HEK293T (cell line): Measurements from ENCODE around the gene PLA2G4A.

ENCODE experiments used
- CTCF ChIA-PET: fragments of 350-600 bp; formaldehyde crosslinking; extraction: SDS; loops from one replicate; lab custom pipeline; 2021; ENCODE audit warnings: antibody characterized with exemption, inconsistent platforms; lab: Yijun Ruan, JAX
- POLR2A ChIA-PET: fragments of 350-600 bp; formaldehyde crosslinking; extraction: SDS; loops from one replicate; lab custom pipeline; 2020; ENCODE audit warnings: antibody characterized with exemption, inconsistent platforms; lab: Yijun Ruan, JAX
- DNase-seq: peaks from one replicate; pipeline ENCODE4 v3.0.0; 2012; ENCODE audit warnings: mixed read lengths; ENCODE audit errors: extremely low spot score
- ARNT ChIP-seq: fragments of 450-650 bp; IDR thresholded peaks from 2 replicates; pipeline ENCODE4 v1.6.1; 2017; ENCODE audit warnings: mild to moderate bottlenecking
- BHLHE40 ChIP-seq: fragments of 450-650 bp; IDR thresholded peaks from 2 replicates; pipeline ENCODE4 v1.6.1; 2016; ENCODE audit warnings: mild to moderate bottlenecking, moderate library complexity, borderline replicate concordance
- CTBP1 ChIP-seq: fragments of 450-650 bp; IDR thresholded peaks from 2 replicates; pipeline ENCODE4 v1.6.1; 2016; ENCODE audit warnings: borderline replicate concordance
- ELF4 ChIP-seq: fragments of 450-650 bp; IDR thresholded peaks from 2 replicates; pipeline ENCODE4 v1.6.1; 2017; ENCODE audit warnings: antibody characterized with exemption
- FOXA1 ChIP-seq: fragments of 450-650 bp; IDR thresholded peaks from 2 replicates; pipeline ENCODE4 v1.6.1; 2016; ENCODE audit warnings: mild to moderate bottlenecking
- FOXK2 ChIP-seq: fragments of 450-650 bp; IDR thresholded peaks from 2 replicates; pipeline ENCODE4 v1.6.1; 2016; ENCODE audit warnings: mild to moderate bottlenecking
- FOXM1 ChIP-seq: fragments of 450-650 bp; IDR thresholded peaks from 2 replicates; pipeline ENCODE4 v1.6.1; 2017; ENCODE audit warnings: mild to moderate bottlenecking, borderline replicate concordance
- HDGF ChIP-seq: fragments of 450-650 bp; IDR thresholded peaks from 2 replicates; pipeline ENCODE4 v1.6.1; 2017; ENCODE audit warnings: antibody characterized with exemption, borderline replicate concordance
- L3MBTL2 ChIP-seq: fragments of 450-650 bp; conservative IDR thresholded peaks from 2 replicates; pipeline ENCODE4 v1.6.1; 2016; ENCODE audit warnings: mild to moderate bottlenecking
- LEF1 ChIP-seq: fragments of 450-650 bp; IDR thresholded peaks from 2 replicates; pipeline ENCODE4 v1.6.1; 2017; ENCODE audit warnings: mild to moderate bottlenecking, borderline replicate concordance
- NFRKB ChIP-seq: fragments of 450-650 bp; IDR thresholded peaks from 2 replicates; pipeline ENCODE4 v1.6.1; 2016; ENCODE audit warnings: mild to moderate bottlenecking, moderate library complexity
- SP1 ChIP-seq: fragments of 450-650 bp; IDR thresholded peaks from 2 replicates; pipeline ENCODE4 v1.6.1; 2017
- SUZ12 ChIP-seq: fragments of 450-650 bp; IDR thresholded peaks from 2 replicates; pipeline ENCODE4 v1.6.1; 2016; ENCODE audit warnings: mild to moderate bottlenecking
- TARDBP ChIP-seq: fragments of 450-650 bp; IDR thresholded peaks from 2 replicates; pipeline ENCODE4 v1.6.1; 2016
- ZNF384 ChIP-seq: fragments of 450-650 bp; IDR thresholded peaks from 2 replicates; pipeline ENCODE4 v1.6.1; 2016
- TF ChIP-seq, protein P1 (sequence below): fragments of 450-650 bp; IDR thresholded peaks from 2 replicates; pipeline ENCODE4 v1.6.1; 2016

The PLA2G4A gene

DNA sequence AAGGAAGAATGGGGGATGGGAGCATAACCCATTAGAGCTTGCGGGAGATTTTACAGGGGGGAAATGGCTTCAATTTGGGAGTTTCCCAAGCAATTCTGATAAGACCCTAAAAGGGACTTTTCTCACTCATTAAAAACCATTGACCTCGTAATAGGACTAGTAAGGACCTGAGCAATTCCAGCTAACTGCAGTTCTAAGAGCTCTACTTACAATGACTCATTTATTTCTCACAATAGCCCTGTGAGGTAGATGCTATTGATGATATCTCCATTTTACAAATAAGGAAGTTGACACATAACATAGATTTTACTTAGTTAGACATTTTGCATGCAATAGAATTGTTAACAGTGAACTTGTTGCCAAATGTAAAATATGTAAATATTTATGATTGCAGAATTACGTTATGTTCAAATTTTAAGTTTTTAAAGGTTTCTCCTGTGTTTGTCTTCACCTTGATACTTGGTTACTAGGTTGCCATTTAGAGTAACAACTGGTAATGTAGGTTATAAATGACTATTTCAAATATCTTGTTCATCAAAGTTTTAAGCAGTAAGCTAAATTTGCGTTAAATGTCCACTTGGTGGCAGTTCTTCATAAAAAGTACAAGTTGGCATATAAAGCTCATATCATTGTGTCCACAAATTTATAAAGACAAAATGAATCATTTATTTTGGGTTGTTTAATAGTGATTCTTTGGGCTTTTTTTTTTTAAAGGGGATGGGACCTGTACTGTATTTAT, 182.0 kb downstream of the PLA2G4A start:
- no peak for DNase-seq
- ChIA-PET CTCF (no interaction called here), POLR2A (no interaction called here)
- TF ChIP-seq, protein P1, sequence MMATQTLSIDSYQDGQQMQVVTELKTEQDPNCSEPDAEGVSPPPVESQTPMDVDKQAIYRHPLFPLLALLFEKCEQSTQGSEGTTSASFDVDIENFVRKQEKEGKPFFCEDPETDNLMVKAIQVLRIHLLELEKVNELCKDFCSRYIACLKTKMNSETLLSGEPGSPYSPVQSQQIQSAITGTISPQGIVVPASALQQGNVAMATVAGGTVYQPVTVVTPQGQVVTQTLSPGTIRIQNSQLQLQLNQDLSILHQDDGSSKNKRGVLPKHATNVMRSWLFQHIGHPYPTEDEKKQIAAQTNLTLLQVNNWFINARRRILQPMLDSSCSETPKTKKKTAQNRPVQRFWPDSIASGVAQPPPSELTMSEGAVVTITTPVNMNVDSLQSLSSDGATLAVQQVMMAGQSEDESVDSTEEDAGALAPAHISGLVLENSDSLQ, result no peak
- TF ChIP-seq FOXA1 (no peak), HDGF (no peak), ARNT (no peak), SUZ12 (no peak)

DNA sequence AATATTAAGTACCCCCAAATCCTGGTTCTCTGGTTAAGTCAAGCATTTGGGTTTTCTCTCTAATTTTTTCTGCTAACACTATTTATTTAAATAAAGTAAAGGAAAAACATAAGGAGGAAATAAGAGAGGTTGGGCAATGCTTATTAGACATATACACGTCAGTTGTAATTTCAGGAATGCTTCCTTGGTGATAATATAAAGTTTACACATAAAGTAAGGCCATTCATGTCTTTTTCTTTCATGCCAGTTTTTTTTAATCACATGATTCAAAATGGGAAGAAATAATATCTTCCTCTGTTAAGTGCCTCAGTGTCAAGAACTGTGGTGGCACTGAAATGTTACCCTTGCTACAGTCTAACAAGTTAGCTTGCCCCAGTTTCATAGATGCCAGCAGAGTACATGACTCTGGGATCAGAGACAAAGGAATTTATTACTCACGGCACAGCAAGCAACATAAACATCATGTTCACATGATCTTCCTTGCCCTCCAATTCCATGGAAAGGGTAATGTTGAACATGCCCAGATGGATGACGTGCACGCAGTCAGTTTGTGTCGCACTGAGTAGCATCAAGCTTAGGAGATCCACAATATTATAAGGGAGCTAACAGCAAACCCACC, 184.9 kb downstream of the PLA2G4A start:
- TF ChIP-seq HDGF (no peak), FOXM1 (no peak), FOXA1 (no peak), ZNF384 (no peak)
- CTCF ChIA-PET, result no interaction called here
- no peak for DNase-seq
- POLR2A ChIA-PET, result no interaction called here

DNA sequence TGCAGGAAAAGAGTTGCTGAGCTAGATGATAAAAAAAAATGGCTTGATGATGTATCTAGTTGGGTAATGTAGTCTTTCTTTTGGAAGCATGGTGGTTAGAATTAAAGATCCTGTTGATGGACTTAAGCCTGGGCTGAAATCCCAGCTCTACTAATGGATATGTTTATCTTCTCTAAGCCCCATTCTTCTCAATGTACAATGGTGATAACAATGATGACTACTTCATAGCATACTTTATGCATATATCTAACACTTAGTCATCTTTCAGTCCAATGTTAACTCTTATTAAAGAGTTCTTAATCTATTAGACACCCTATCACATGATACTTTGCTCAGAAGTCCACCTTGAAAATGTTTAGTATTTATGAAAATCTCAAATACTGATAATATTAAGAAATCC, 189.5 kb downstream of the PLA2G4A start:
- no peak for TF ChIP-seq CTBP1
- TF ChIP-seq TARDBP, result no peak
- TF ChIP-seq ARNT, result no peak
- TF ChIP-seq LEF1, result no peak
- no peak for TF ChIP-seq FOXA1
- no peak for TF ChIP-seq SP1
- TF ChIP-seq HDGF, result no peak
- TF ChIP-seq L3MBTL2, result no peak
- TF ChIP-seq, protein P1, result no peak
- no peak for TF ChIP-seq FOXK2
- ChIA-PET POLR2A (no interaction called here), CTCF (interaction anchor here (0.5 kb wide), 1 partner anchor 1027 kb away, joined by 3 read pairs; no protein-coding TSS in a partner anchor)
- DNase-seq, result no peak

DNA sequence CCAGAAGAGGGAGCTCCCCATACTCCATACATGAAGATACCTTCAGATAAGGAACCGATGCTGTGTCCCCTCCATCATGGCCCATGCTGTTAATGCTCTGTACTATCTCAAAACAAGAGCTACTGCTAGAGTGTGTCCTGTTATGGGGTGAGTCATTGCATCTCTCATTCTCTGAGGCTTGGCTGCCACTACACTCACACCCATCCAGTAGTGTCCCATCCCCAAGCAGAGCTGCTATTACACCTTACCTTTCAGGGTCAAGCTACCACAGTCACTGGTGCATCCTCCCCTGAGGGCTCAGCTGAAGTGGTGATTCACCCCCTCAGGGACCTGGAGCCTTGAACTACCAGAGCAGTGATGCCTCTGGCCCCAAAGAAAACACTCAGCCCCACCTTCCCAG, 198.5 kb downstream of the PLA2G4A start:
- TF ChIP-seq ARNT, result no peak
- TF ChIP-seq HDGF, result no peak
- no peak for TF ChIP-seq TARDBP
- TF ChIP-seq FOXM1, result no peak
- TF ChIP-seq SP1, result no peak
- no peak for TF ChIP-seq FOXK2
- TF ChIP-seq, protein P1, result no peak
- TF ChIP-seq FOXA1, result no peak
- TF ChIP-seq BHLHE40, result no peak
- no peak for TF ChIP-seq L3MBTL2
- no peak for TF ChIP-seq ELF4
- no peak for TF ChIP-seq NFRKB
- TF ChIP-seq ZNF384, result no peak
- TF ChIP-seq SUZ12, result no peak
- no peak for TF ChIP-seq CTBP1
- POLR2A ChIA-PET, result no interaction called here
- CTCF ChIA-PET, result interaction anchor here (0.9 kb wide), 1 partner anchor 652 kb away, joined by 3 read pairs; the partner anchor contains the start of gene TPR
- no peak for DNase-seq

DNA sequence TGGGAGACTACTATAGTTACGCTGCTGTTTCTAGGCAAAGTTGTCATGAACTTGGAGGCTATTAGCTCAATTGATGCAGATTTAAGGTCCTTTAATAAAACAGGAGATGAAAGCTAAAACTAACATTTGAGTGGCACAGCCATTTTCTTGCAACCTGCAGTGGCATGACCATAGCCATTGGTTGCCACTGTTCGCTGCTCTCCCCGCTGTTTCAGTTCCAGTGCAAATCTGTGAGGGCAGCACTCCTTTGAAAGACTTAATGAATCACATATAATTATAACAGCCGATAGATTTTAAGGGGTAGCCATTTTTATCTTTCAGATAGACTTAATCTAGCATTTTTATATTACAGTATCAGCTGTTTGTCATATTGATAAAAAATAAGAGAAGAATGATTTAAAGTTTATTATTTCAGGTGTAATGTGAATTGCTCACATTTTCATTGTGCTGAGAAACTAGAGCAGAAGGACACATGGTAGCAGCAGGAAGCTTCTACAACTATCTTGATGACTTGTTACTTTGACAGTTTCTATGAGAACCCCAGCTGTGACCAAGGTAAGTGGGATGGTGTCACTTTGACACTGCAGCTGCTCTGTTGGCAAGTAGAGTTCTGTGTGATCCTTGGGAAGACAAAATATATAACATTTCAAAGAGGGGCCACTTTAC, 203.7 kb downstream of the PLA2G4A start:
- TF ChIP-seq SP1, result no peak
- no peak for TF ChIP-seq CTBP1
- TF ChIP-seq, protein P1, result no peak
- no peak for TF ChIP-seq FOXK2
- DNase-seq, result no peak
- ChIA-PET CTCF (no interaction called here), POLR2A (no interaction called here)

DNA sequence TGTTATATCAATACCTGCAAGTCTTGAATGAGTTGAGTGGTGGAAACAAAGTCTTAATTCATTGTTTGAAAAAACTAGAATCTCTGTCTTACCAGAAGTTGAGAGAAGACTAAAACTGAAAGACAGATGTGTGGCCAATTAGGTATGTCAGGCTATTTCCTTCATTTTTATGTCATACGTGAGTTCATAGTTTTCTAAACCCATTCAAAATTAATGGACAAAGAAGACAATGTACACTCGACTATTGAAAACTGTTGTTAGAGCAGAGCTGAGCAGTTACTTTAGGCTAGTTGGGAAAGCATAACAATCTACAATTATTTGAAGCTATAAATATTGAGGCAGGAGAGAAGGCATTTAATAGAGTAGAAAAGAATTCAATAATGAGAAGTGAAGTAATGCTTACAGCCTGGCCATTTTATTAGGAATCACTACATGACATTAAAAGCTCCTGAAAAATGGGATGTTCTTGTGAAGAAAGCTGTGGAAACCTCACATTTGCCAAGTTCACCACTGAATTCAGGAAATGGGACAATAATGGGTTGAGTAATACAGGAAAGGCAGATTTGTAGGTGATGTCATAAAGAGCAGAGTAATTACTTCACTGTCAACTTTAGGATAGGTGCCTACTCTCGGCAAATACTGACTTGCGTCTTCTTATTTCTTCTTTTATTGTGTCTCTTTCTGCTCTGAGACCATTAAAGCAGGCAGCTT, 204.4 kb downstream of the PLA2G4A start:
- ChIA-PET CTCF (no interaction called here), POLR2A (no interaction called here)
- no peak for DNase-seq
- TF ChIP-seq ARNT (no peak), FOXM1 (no peak), FOXA1 (no peak), L3MBTL2 (no peak), LEF1 (no peak), CTBP1 (no peak), SP1 (no peak), BHLHE40 (no peak), NFRKB (no peak), SUZ12 (no peak)
- TF ChIP-seq, protein P1, result no peak
